ENCODE data around the gene GSC2.

Gene GSC2

GRCh38 chr22:19181786-19182471 is 31.8 kb upstream of the GSC2 start:
- TF ChIP-seq GATA2 (IDR thresholded peaks at IDR 0.05; ENCODE audit: low read depth, low read length) (no peak), GATA3 (IDR thresholded peaks at IDR 0.05; ENCODE audit: low read depth, low read length) (no peak)

- no peak for TF ChIP-seq GATA2 (IDR thresholded peaks at IDR 0.05; ENCODE audit: low read depth, low read length)
- TF ChIP-seq GATA3 (IDR thresholded peaks at IDR 0.05; ENCODE audit: low read depth, low read length): no peak
Measured at GRCh38 chr22:19180740-19181410, 30.8 kb upstream of the GSC2 start.

- TF ChIP-seq GATA3 (IDR thresholded peaks at IDR 0.05; ENCODE audit: low read depth, low read length): no peak
- no peak for TF ChIP-seq GATA2 (IDR thresholded peaks at IDR 0.05; ENCODE audit: low read depth, low read length)
Measured at GRCh38 chr22:19180234-19180633, 30.1 kb upstream of the GSC2 start.

- TF ChIP-seq GATA2 (IDR thresholded peaks at IDR 0.05; ENCODE audit: low read depth, low read length) (no peak), GATA3 (IDR thresholded peaks at IDR 0.05; ENCODE audit: low read depth, low read length) (no peak)
Measured at GRCh38 chr22:19179497-19180048, 29.5 kb upstream of the GSC2 start.

GRCh38 chr22:19178657-19179496 is 28.8 kb upstream of the GSC2 start, which contains the start of gene SLC25A1:
Gene SLC25A1 (minus strand): TSS chr22:19178736. CDS start chr22:19178673, 63 bp downstream.
- TF ChIP-seq GATA2 (IDR thresholded peaks at IDR 0.05; ENCODE audit: low read depth, low read length) (no peak), GATA3 (IDR thresholded peaks at IDR 0.05; ENCODE audit: low read depth, low read length) (no peak)

- TF ChIP-seq GATA3 (IDR thresholded peaks at IDR 0.05; ENCODE audit: low read depth, low read length): no peak
- no peak for TF ChIP-seq GATA2 (IDR thresholded peaks at IDR 0.05; ENCODE audit: low read depth, low read length)
Measured at GRCh38 chr22:19178065-19178656, 28.1 kb upstream of the GSC2 start.

GRCh38 chr22:19177164-19178064 is 27.3 kb upstream of the GSC2 start:
- TF ChIP-seq GATA3 (IDR thresholded peaks at IDR 0.05; ENCODE audit: low read depth, low read length) (no peak), GATA2 (IDR thresholded peaks at IDR 0.05; ENCODE audit: low read depth, low read length) (no peak)

GRCh38 chr22:19176732-19177131 is 26.6 kb upstream of the GSC2 start:
- TF ChIP-seq GATA2 (IDR thresholded peaks at IDR 0.05; ENCODE audit: low read depth, low read length) (no peak), GATA3 (IDR thresholded peaks at IDR 0.05; ENCODE audit: low read depth, low read length) (no peak)

- TF ChIP-seq GATA2 (IDR thresholded peaks at IDR 0.05; ENCODE audit: low read depth, low read length): no peak
- TF ChIP-seq GATA3 (IDR thresholded peaks at IDR 0.05; ENCODE audit: low read depth, low read length): no peak
Measured at GRCh38 chr22:19176175-19176643, 26.1 kb upstream of the GSC2 start.

GRCh38 chr22:19175602-19176174 is 25.6 kb upstream of the GSC2 start:
- no peak for TF ChIP-seq GATA3 (IDR thresholded peaks at IDR 0.05; ENCODE audit: low read depth, low read length)

GRCh38 chr22:19175026-19175601 is 25.0 kb upstream of the GSC2 start:
- TF ChIP-seq GATA3 (IDR thresholded peaks at IDR 0.05; ENCODE audit: low read depth, low read length) (no peak), GATA2 (IDR thresholded peaks at IDR 0.05; ENCODE audit: low read depth, low read length) (no peak)

Measured in SH-SY5Y (cell line).